Measurements from ENCODE around the gene LOXHD1. TPM values are rescaled to one million over a fixed set of nuclear protein-coding genes. Genes with fewer than 3 reads are reported as not detected.

Gene LOXHD1
- total RNA-seq, 1 donor from 2014 or later = not detected

GRCh38 chr18:46702471-46702870 lies 45.5 kb upstream of the LOXHD1 start:
- Mint-ChIP-seq H3K4me3 (ENCODE audit: unreplicated experiment) (no peak overlapping the region), H3K36me3 (ENCODE audit: unreplicated experiment) (peaks cover under 1% of the 10 kb centered on the region), H3K27ac (ENCODE audit: unreplicated experiment) (no peak overlapping the region), H3K27me3 (ENCODE audit: unreplicated experiment) (no peaks in the 10 kb centered on the region), H3K4me1 (ENCODE audit: low read depth, unreplicated experiment) (no peaks in the 10 kb centered on the region), H3K9me3 (ENCODE audit: unreplicated experiment) (peaks cover 2% of the 10 kb centered on the region)
- DNase-seq = no peak
- no peak for TF ChIP-seq CTCF (IDR thresholded peaks at IDR 0.05; ENCODE audit: partially characterized antibody, unreplicated experiment)

GRCh38 chr18:46700066-46700824 lies 43.2 kb upstream of the LOXHD1 start:
- H3K36me3 Mint-ChIP-seq (ENCODE audit: unreplicated experiment) = peaks cover 5% of the 10 kb centered on the region
- no peak overlapping the region for H3K27ac Mint-ChIP-seq (ENCODE audit: unreplicated experiment)
- peaks cover 2% of the 10 kb centered on the region for H3K9me3 Mint-ChIP-seq (ENCODE audit: unreplicated experiment)
- no peaks in the 10 kb centered on the region for H3K27me3 Mint-ChIP-seq (ENCODE audit: unreplicated experiment)
- no peak overlapping the region for H3K4me3 Mint-ChIP-seq (ENCODE audit: unreplicated experiment)
- DNase-seq = no peak
- H3K4me1 Mint-ChIP-seq (ENCODE audit: low read depth, unreplicated experiment) = no peaks in the 10 kb centered on the region
- TF ChIP-seq CTCF (IDR thresholded peaks at IDR 0.05; ENCODE audit: partially characterized antibody, unreplicated experiment) = no peak

- Mint-ChIP-seq H3K36me3 (ENCODE audit: unreplicated experiment) (peaks cover 5% of the 10 kb centered on the region), H3K4me1 (ENCODE audit: low read depth, unreplicated experiment) (no peaks in the 10 kb centered on the region), H3K27me3 (ENCODE audit: unreplicated experiment) (peaks cover 2% of the 10 kb centered on the region), H3K4me3 (ENCODE audit: unreplicated experiment) (no peak overlapping the region), H3K27ac (ENCODE audit: unreplicated experiment) (no peak overlapping the region), H3K9me3 (ENCODE audit: unreplicated experiment) (peaks cover 6% of the 10 kb centered on the region)
- DNase-seq = no peak
- no peak for TF ChIP-seq CTCF (IDR thresholded peaks at IDR 0.05; ENCODE audit: partially characterized antibody, unreplicated experiment)
Measured at GRCh38 chr18:46696702-46697101, 39.7 kb upstream of the LOXHD1 start.

GRCh38 chr18:46696268-46696667 lies 39.2 kb upstream of the LOXHD1 start:
- Mint-ChIP-seq H3K9me3 (ENCODE audit: unreplicated experiment) (peaks cover 6% of the 10 kb centered on the region), H3K27me3 (ENCODE audit: unreplicated experiment) (peaks cover 2% of the 10 kb centered on the region), H3K27ac (ENCODE audit: unreplicated experiment) (no peak overlapping the region), H3K4me1 (ENCODE audit: low read depth, unreplicated experiment) (no peaks in the 10 kb centered on the region), H3K36me3 (ENCODE audit: unreplicated experiment) (peaks cover 5% of the 10 kb centered on the region), H3K4me3 (ENCODE audit: unreplicated experiment) (no peak overlapping the region)
- TF ChIP-seq CTCF (IDR thresholded peaks at IDR 0.05; ENCODE audit: partially characterized antibody, unreplicated experiment) = no peak
- DNase-seq = no peak

- H3K27me3 Mint-ChIP-seq (ENCODE audit: unreplicated experiment) = peaks cover 2% of the 10 kb centered on the region
- H3K27ac Mint-ChIP-seq (ENCODE audit: unreplicated experiment) = no peak overlapping the region
- H3K36me3 Mint-ChIP-seq (ENCODE audit: unreplicated experiment) = peaks cover 5% of the 10 kb centered on the region
- no peak for DNase-seq
- H3K9me3 Mint-ChIP-seq (ENCODE audit: unreplicated experiment) = peaks cover 6% of the 10 kb centered on the region
- TF ChIP-seq CTCF (IDR thresholded peaks at IDR 0.05; ENCODE audit: partially characterized antibody, unreplicated experiment) = no peak
- H3K4me3 Mint-ChIP-seq (ENCODE audit: unreplicated experiment) = no peak overlapping the region
- no peaks in the 10 kb centered on the region for H3K4me1 Mint-ChIP-seq (ENCODE audit: low read depth, unreplicated experiment)
Measured at GRCh38 chr18:46693996-46694395, 37.0 kb upstream of the LOXHD1 start.

All from glutamatergic neuron (in vitro differentiated cells).